Urinary bladder (tissue), 4 donors: ENCODE data around the gene PADI6. TPM values are rescaled to one million over a fixed set of nuclear protein-coding genes. Genes with fewer than 3 reads are reported as not detected.

Experiments
- DNase-seq: peaks from one replicate; pipeline ENCODE4 v3.0.0-alpha.2; 2015; ENCODE audit errors: extremely low spot score
- H3K27ac ChIP-seq: one replicate; pipeline ENCODE4 v1.5.1; 2013; ENCODE audit warnings: low read depth, mild to moderate bottlenecking, moderate library complexity
- H3K36me3 ChIP-seq: one replicate; pipeline ENCODE4 v1.6.1; 2013; ENCODE audit warnings: mild to moderate bottlenecking, moderate library complexity; ENCODE audit not compliant: insufficient read depth
- H3K4me1 ChIP-seq: one replicate; pipeline ENCODE4 v1.6.1; 2013; ENCODE audit warnings: mild to moderate bottlenecking, moderate library complexity; ENCODE audit not compliant: insufficient read depth
- H3K4me3 ChIP-seq: one replicate; pipeline ENCODE4 v1.5.1; 2013; ENCODE audit warnings: low read depth, low read length
- WGBS: extraction: QIAGEN DNeasy Blood & Tissue Kit; methylation state at CpG from one replicate; pipeline ENCODE4 v1.1.7; 2013; 5-methylcytosine and 5-hydroxymethylcytosine counted together
- polyA plus RNA-seq: library from polyadenylated mRNA; stranded (reverse); fragments of 200-250 nt; gene quantifications from one replicate; pipeline ENCODE4 v1.2.3, GENCODE V29; 2013
- total RNA-seq: library from RNA; depleted of rRNA; stranded (reverse); fragments of >200 nt; gene quantifications from one replicate; pipeline ENCODE4 v1.2.3, GENCODE V29; 2014
- donor health status: healthy with polysubstance abuse.
- donor health status: healthy.

Gene PADI6
- total and polyA plus RNA-seq, 2 donors, result not detected

DNA sequence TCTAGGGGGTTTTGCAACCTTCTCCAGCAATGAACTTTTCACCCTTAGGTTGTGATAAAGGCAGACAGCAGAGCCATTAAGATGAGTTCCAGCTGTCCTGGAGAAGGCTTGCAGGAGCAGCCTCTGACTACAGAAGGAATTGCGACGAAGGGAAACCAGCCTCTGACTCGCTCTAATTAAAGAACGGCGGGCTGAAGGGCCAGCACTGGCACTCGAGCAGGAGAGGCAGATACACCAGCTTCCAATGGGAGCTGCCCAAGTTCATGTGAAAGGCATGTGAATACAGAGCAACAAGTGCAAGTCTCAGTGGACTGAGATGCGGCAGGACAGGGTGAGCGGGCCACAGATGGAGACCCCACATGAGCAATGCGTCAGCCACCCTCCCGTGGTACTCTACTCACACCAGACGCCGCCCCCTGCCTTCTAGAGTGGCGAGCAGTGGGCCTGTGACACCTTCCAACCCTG, 51.8 kb downstream of the PADI6 start:
- H3K36me3 ChIP-seq, result peaks cover 2% of the 10 kb centered on the region
- no peaks in the 10 kb centered on the region for H3K4me1 ChIP-seq
- H3K27ac ChIP-seq, result no peak overlapping the region
- H3K4me3 ChIP-seq, result no peak overlapping the region
- no peak for DNase-seq
- WGBS, result 33% methylated on average over 13 of the region's 13 CpGs

DNA sequence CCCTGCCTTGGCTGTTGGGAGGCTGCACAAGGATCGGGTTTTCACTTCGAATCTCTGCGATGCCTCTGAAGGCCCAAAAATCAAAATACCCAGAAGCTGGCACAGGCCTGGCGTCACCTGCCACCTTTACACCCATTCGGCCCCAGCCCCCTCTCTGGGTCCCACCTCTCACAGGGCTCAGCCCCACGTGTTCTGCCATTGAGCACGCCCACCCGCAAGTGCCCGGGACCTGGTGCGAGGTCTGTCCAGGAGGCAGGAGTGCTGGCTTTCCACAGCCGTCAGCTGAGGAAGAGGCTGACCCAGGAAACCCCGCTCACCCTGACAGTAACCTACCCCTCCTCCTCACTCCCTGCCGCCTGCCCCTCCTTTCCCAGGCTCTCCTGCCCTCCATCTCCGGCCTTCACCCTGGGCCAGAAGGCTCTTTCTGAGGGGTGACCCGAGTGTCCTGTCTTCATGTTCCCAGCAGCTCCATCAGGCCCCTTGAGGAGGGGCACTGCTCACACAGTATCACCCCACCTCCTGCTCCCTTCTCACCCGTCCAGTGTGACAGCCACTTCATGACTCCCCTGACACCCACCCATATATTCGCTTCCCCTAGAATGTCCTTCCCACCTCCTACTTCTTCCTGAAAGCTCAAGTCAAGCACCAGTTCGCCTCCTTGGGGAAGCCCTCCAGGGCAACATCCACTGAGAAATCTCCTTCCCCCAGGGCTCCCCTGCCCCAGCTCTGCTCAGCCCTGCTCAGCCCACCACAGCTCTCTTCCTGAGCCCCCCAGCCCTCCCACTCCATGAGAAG, 54.0 kb downstream of the PADI6 start:
- DNase-seq, result no peak
- 92% methylated on average over 18 of the region's 18 CpGs for WGBS
- Histone ChIP-seq H3K4me1 (no peaks in the 10 kb centered on the region), H3K36me3 (peaks cover 2% of the 10 kb centered on the region), H3K4me3 (no peak overlapping the region), H3K27ac (no peak overlapping the region)

DNA sequence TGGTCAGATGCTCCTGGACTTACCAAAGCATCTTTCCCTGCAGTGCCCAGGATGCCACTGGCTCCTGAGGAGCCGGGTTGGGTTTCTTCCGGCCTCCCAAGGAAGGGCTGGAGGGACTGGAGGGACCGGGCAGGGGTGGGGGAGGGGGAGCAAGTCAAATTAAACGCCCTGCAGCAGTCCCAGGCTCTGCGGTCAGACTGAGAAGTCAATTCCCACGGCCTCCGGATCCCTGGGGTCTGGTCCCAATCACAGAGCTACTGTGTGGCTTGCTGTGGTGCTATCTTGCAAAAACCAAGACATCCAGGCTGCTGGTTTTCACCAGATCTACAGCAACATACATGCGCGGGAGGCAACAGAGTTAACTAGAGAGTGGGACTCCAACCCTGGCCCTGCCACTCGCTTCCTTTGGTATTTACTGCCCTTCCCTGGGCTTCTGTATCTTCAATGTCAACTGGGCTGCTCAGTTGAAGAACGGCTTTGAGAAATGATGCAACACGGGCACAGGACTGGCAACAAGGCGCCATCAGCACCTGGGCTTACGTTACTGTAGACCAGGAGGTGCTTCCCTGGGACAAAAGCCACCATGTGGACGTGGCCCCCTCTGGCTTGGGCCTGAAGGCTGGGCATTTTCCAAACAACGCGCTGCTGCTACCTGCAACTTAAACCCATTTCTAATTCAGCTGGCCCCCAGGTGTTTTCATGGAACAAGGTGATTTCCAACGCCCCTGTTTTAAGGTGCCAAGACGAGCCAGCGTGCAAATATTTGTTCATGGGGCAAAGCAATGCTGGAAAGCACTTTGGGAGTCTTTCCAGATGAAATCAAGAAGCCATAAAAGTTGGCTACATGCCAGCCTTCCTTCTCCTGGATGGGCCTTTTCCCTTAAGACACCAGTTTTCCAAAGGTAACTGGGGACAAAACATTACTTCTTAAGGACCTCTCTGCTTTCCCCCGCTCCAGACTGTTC, 56.0 kb downstream of the PADI6 start:
- Histone ChIP-seq H3K4me3 (no peak overlapping the region), H3K36me3 (peaks cover 2% of the 10 kb centered on the region), H3K4me1 (no peaks in the 10 kb centered on the region), H3K27ac (no peak overlapping the region)
- 87% methylated on average over 21 of the region's 21 CpGs for WGBS
- no peak for DNase-seq

DNA sequence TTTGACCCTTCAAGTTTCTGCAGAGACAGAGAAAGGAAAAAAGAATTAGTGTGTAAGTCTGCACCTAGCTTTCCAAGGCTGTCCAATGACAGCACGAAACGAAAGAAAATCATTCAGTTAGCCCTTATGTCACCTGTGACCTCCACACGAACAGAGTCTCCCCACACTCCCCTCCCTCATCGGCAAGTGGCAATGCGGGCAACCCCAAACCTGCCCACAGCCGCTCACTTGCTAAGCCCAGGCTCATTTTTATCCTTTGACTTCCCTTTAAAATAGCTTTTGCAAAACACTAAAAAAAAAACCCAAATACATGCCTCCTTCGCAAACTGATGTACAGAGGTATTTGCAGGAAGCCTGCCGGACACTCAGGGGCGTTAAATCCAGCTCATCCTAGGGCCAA, 57.2 kb downstream of the PADI6 start:
- no peak overlapping the region for H3K4me3 ChIP-seq
- H3K27ac ChIP-seq, result no peak overlapping the region
- no peak for DNase-seq
- H3K4me1 ChIP-seq, result no peaks in the 10 kb centered on the region
- H3K36me3 ChIP-seq, result peaks cover 2% of the 10 kb centered on the region
- 93% methylated on average over 9 of the region's 9 CpGs for WGBS

DNA sequence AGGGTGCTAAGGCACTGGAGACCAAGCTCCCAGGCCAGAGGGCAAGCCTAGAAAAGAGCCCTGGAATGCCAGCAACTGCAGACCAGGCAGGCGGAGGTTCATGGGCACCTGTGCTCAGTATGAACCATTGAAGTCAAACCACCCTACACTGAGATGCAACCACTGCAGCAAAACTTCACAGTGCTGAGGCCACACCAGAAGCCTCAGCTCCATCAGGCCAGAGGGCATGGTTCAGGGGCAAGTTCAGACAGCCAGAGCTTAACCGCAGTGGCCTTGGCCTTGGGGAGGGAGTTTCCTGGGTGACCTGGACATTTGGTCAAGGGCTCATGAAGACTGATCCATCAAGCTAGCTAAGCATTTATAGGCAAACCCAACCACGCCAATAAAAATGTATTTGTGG, 60.4 kb downstream of the PADI6 start:
- DNase-seq, result no peak
- 92% methylated on average over 3 of the region's 3 CpGs for WGBS
- Histone ChIP-seq H3K4me3 (no peak overlapping the region), H3K27ac (no peak overlapping the region), H3K36me3 (peaks cover 2% of the 10 kb centered on the region), H3K4me1 (no peaks in the 10 kb centered on the region)

DNA sequence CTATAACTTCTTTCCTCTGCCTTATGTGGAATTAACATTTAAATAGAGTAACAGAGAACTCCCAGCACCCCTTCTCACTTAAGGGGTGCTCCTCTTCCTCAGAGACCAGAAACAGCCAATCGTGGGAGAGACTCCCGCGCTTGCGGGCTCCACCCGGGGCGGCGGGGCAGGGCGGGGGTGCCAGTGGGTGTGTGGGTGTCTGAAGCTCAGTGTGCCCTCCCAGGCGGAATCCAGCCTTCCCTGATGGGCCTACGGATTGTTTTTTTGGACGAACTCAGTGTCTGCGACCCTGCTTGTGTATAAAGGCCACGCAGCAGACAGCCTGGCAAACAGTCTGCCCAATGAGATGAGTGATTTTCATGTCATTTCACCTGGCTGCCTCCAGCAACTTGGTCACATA, 61.3 kb downstream of the PADI6 start:
- Histone ChIP-seq H3K4me3 (no peak overlapping the region), H3K4me1 (no peaks in the 10 kb centered on the region), H3K36me3 (no peaks in the 10 kb centered on the region), H3K27ac (no peak overlapping the region)
- DNase-seq, result no peak
- WGBS, result 91% methylated on average over 13 of the region's 13 CpGs

- Histone ChIP-seq H3K36me3 (no peaks in the 10 kb centered on the region), H3K4me3 (no peak overlapping the region), H3K4me1 (no peaks in the 10 kb centered on the region), H3K27ac (no peak overlapping the region)
- 69% methylated on average over 3 of the region's 3 CpGs for WGBS
- DNase-seq, result no peak
These were observed 62.0 kb downstream of the PADI6 start for GRCh38 chr1:17434016-17434415.

DNA sequence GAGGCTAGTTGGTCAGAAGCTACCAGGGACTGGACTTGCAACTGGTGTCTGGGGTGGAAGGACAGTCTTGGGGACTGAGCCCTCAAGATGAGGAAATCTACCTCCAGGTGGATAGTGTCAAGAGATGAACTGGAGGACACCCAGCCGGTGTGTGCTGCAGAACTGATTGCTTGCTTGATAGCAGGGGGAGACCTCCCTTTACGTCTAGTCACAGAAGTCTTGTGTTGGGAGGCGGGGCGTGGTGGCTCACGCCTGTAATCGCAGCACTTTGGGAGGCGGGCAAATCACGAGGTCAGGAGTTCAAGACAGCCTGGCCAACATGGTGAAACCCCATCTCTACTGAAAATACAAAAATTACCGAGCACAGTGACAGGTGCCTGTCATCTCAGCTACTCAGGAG, 62.6 kb downstream of the PADI6 start:
- Histone ChIP-seq H3K36me3 (no peaks in the 10 kb centered on the region), H3K27ac (no peak overlapping the region), H3K4me1 (no peaks in the 10 kb centered on the region), H3K4me3 (no peak overlapping the region)
- no peak for DNase-seq
- WGBS, result 83% methylated on average over 9 of the region's 9 CpGs

- H3K4me1 ChIP-seq, result no peaks in the 10 kb centered on the region
- H3K27ac ChIP-seq, result no peak overlapping the region
- WGBS, result 48% methylated on average over 13 of the region's 13 CpGs
These were observed 64.6 kb downstream of the PADI6 start for GRCh38 chr1:17436380-17437174.

DNA sequence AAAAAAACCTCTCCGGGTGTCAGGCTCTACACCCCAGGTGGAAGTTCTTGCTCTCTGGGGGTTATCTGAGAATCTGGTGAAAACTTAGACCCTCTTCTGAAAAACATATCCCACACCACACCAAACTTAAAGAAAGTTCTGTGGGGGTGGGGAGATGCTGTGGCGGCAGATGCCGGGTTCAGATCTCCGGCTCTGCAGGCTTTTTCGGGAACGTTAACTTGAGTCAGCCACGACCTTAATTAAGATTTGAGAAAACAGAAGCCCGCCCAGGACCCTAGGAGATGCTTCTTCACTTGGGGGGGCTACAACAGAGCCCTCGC, 65.2 kb downstream of the PADI6 start:
- 2% methylated on average over 9 of the region's 9 CpGs for WGBS
- H3K27ac ChIP-seq, result no peak overlapping the region

More at GRCh38 chr1:17436380-17437174, 64.6 kb downstream of the PADI6 start:
- no peak for DNase-seq
- no peak overlapping the region for H3K4me3 ChIP-seq
- no peaks in the 10 kb centered on the region for H3K36me3 ChIP-seq

GRCh38 chr1:17437580-17438317, 65.8 kb downstream of the PADI6 start:
- Histone ChIP-seq H3K27ac (peak overlapping the region; percentile 78), H3K4me1 (no peaks in the 10 kb centered on the region), H3K36me3 (no peaks in the 10 kb centered on the region), H3K4me3 (peak overlapping the region; percentile 95)
- DNase-seq, result no peak
- under 1% methylated on average over 105 of the region's 115 CpGs for WGBS

More for the DNA sequence above, 65.2 kb downstream of the PADI6 start:
- H3K4me1 ChIP-seq, result no peaks in the 10 kb centered on the region
- peak overlapping the region; percentile 95 for H3K4me3 ChIP-seq
- H3K36me3 ChIP-seq, result no peaks in the 10 kb centered on the region
- DNase-seq, result no peak

DNA sequence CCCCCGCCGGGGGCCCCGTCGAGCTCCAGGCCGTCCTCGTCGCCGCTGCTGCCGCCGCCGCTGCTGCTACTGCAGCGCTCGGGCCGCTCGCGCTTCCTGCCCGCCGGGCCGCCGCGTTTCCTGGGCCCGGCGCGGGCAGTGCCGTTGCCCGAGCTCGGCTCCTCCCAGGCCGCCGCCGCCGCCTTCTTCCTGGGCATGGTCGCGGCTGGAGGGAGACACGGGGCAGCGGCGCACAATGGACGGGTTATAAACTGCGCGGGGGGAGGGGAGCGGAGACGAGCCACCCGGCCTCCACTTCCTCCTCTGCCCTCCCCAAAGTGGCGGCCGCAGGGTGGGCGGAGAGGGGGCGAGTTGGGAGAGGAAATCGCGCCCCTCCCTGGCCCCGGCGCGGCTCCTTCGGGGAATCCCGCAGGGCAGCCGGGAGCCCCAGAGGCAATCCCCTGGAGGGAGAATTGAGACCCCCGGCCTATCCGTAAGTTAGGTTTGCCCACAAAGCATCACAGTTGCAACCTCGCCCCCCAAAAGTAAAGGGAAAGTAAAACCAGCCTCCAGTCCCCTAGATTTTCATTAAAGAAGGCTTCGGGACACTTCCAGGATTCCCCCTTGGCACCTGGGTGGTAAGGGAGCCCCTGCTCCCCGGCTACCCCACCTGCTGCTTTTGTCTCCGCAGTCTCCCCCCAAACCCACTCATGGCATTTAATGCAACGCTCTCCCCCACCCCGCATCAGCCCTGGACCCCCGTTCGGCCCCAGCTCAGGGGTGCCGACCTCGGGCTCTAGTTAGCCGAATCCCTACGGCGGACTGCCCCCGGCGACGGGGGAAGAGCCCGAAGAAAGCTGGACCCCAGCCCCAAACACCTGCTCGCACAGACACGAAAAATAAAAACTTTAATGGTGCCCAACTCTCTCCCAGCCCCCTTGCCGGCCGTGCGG, 66.6 kb downstream of the PADI6 start:
- WGBS, result under 1% methylated on average over 78 of the region's 78 CpGs
- Histone ChIP-seq H3K36me3 (no peaks in the 10 kb centered on the region), H3K4me1 (no peaks in the 10 kb centered on the region), H3K27ac (peak overlapping the region; percentile 78), H3K4me3 (peak overlapping the region; percentile 95)
- DNase-seq, result no peak
